Natural killer cell (primary cell): ENCODE results near the gene YARS1. TPM values are rescaled to one million over a fixed set of nuclear protein-coding genes. Genes with fewer than 3 reads are reported as not detected.
A peak's percentile ranks its signal among the peaks of the same experiment; 100 is the strongest.

Source experiments
- ATAC-seq, 3 donors: fragments of 150-1000 bp in 2 of 3; fragments of 200-7000 bp in 1 of 3; cut with Tn5 transposase; 1 replicate in 1 of 3; 2 replicates in 2 of 3; pipeline ENCODE4 v1.10.0; 2021; ENCODE audit warnings: mild to moderate bottlenecking in 2 of 3, moderate library complexity in 2 of 3
- DNase-seq, 2 donors: peaks; one replicate each; pipeline versions ENCODE4 v3.0.0 to v3.0.0-alpha.2; 2013 to 2021; ENCODE audit warnings: mixed read lengths in 1 of 2
- H3K27ac ChIP-seq: one replicate; pipeline ENCODE4 v1.5.1; 2013; ENCODE audit warnings: mild to moderate bottlenecking, low read length
- H3K27me3 ChIP-seq: one replicate; pipeline ENCODE4 v1.6.1; 2013; ENCODE audit warnings: low read length; ENCODE audit not compliant: control insufficient read depth, insufficient read depth
- H3K36me3 ChIP-seq: one replicate; pipeline ENCODE4 v1.6.1; 2013; ENCODE audit warnings: low read length; ENCODE audit not compliant: control insufficient read depth, insufficient read depth
- H3K4me1 ChIP-seq: one replicate; pipeline ENCODE4 v1.6.1; 2013; ENCODE audit warnings: low read length; ENCODE audit not compliant: control insufficient read depth, insufficient read depth
- H3K4me3 ChIP-seq: one replicate; pipeline ENCODE4 v1.5.1; 2013; ENCODE audit warnings: low read length
- H3K9me3 ChIP-seq: one replicate; pipeline ENCODE4 v1.6.1; 2013; ENCODE audit warnings: low read length; ENCODE audit not compliant: control insufficient read depth, insufficient read depth
- H3K27ac Mint-ChIP-seq, 2 donors: one replicate each; pipeline ENCODE4 v1.8.0; 2022; ENCODE audit warnings: mild to moderate bottlenecking in 2 of 2, mixed read lengths in 2 of 2, moderate library complexity in 1 of 2
- H3K27me3 Mint-ChIP-seq, 2 donors: one replicate each; pipeline ENCODE4 v1.8.0; 2022; ENCODE audit warnings: low read depth in 2 of 2, mixed read lengths in 2 of 2
- H3K36me3 Mint-ChIP-seq: one replicate; pipeline ENCODE4 v1.8.0; 2022; ENCODE audit warnings: mixed read lengths
- H3K4me1 Mint-ChIP-seq, 2 donors: one replicate each; pipeline ENCODE4 v1.8.0; 2022; ENCODE audit warnings: mixed read lengths in 2 of 2
- H3K4me3 Mint-ChIP-seq: one replicate; pipeline ENCODE4 v1.8.0; 2022; ENCODE audit warnings: mild to moderate bottlenecking, moderate library complexity, mixed read lengths
- H3K9me3 Mint-ChIP-seq, 2 donors: one replicate each; pipeline ENCODE4 v1.8.0; 2022; ENCODE audit warnings: mixed read lengths in 2 of 2
- CTCF ChIP-seq: fragments of 200-600 bp; IDR thresholded peaks from one replicate; pipeline ENCODE4 v1.8.0; 2022; ENCODE audit warnings: antibody characterized with exemption
- WGBS: methylation state at CpG from one replicate; pipeline ENCODE4 v1.1.7; 2013; ENCODE audit warnings: missing lambda C conversion rate; ENCODE audit not compliant: insufficient coverage; 5-methylcytosine and 5-hydroxymethylcytosine counted together
- intact Hi-C: fragments of 100-400 bp; cut with micrococcal nuclease; formaldehyde crosslinking; loops from one replicate; pipeline ENCODE4 v1.14.2; 2022
- total RNA-seq, 4 donors: library from RNA; stranded (reverse); fragments of 120-200 nt in 1 of 4; gene quantifications; one replicate each; pipeline versions ENCODE4 v1.2.3 to v1.2.4, GENCODE V29; 2013 to 2022

YARS1 gene
- 100 to 1,000 TPM; 163 to 223 (median 197) TPM for total RNA-seq
- 104 TPM for total RNA-seq (2013)

- peak within 1 kb of the TSS; percentile 82 to 87 for H3K27ac Mint-ChIP-seq
- peak within 1 kb of the TSS; percentile 81 for H3K27ac ChIP-seq
- no peaks in the 10 kb centered on the region for H3K9me3 Mint-ChIP-seq
- peaks cover 58% of the 10 kb centered on the region for H3K4me1 ChIP-seq
- peak; percentile 99 to 100 for DNase-seq
- intact Hi-C loops = loop anchor here (1.0 to 2.0 kb wide), 2 partner anchors 18 to 166 kb away; partner anchors contain the start of genes RBBP4 and ZBTB8OS
- H3K36me3 Mint-ChIP-seq = no peaks in the 10 kb centered on the region
- no peaks in the 10 kb centered on the region for H3K27me3 Mint-ChIP-seq
- peak within 1 kb of the TSS; percentile 82 for H3K4me3 ChIP-seq
- peaks cover 3% of the 10 kb centered on the region for H3K36me3 ChIP-seq
- H3K4me3 Mint-ChIP-seq = peak within 1 kb of the TSS; percentile 95
- no peak for TF ChIP-seq CTCF
- no peaks in the 10 kb centered on the region for H3K9me3 ChIP-seq
- H3K27me3 ChIP-seq = no peaks in the 10 kb centered on the region
- H3K4me1 Mint-ChIP-seq = peaks cover 62 to 70% of the 10 kb centered on the region in 2 donors
- ATAC-seq = peak; percentile 91 to 99 (median 92)
- WGBS = under 1% methylated on average over 55 of the region's 55 CpGs
Measured at GRCh38 chr1:32817159-32817814, at the start of gene YARS1, which contains the start of gene S100PBP. Gene YARS1 (minus strand): TSS chr1:32817358. CDS start chr1:32817244, 114 bp downstream. Gene S100PBP (plus strand): TSS chr1:32817653. CDS start chr1:32826100, 8,447 bp downstream.

GRCh38 chr1:32865639-32866405 lies 48.7 kb upstream of the YARS1 start:
- Mint-ChIP-seq H3K36me3 (peaks cover 12% of the 10 kb centered on the region), H3K27me3 (peaks cover 10 to 14% of the 10 kb centered on the region in 2 donors), H3K4me3 (no peak overlapping the region), H3K4me1 (peaks cover 6 to 15% of the 10 kb centered on the region in 2 donors), H3K9me3 (no peaks in the 10 kb centered on the region), H3K27ac (no peak overlapping the region)
- DNase-seq (no peak), ATAC-seq (no peak)
- no peak overlapping the region for H3K27ac ChIP-seq
- peaks cover 7% of the 10 kb centered on the region for H3K4me1 ChIP-seq
- H3K4me3 ChIP-seq = no peak overlapping the region
- no peaks in the 10 kb centered on the region for H3K9me3 ChIP-seq
- peaks cover 19% of the 10 kb centered on the region for H3K36me3 ChIP-seq
- TF ChIP-seq CTCF = no peak
- H3K27me3 ChIP-seq = peaks cover 8% of the 10 kb centered on the region
- intact Hi-C loops = no loop called here
- WGBS = 100% methylated on average over 2 of the region's 3 CpGs

- Histone ChIP-seq H3K4me3 (no peak overlapping the region), H3K4me1 (no peaks in the 10 kb centered on the region), H3K9me3 (no peaks in the 10 kb centered on the region), H3K27ac (no peak overlapping the region), H3K36me3 (peaks cover 20% of the 10 kb centered on the region), H3K27me3 (peaks cover under 1% of the 10 kb centered on the region)
- intact Hi-C loops = no loop called here
- ATAC-seq = no peak
- Mint-ChIP-seq H3K9me3 (no peaks in the 10 kb centered on the region), H3K27ac (no peak overlapping the region), H3K4me1 (peaks cover 5 to 6% of the 10 kb centered on the region in 2 donors), H3K27me3 (peaks cover 6 to 7% of the 10 kb centered on the region in 2 donors), H3K36me3 (peaks cover 12% of the 10 kb centered on the region), H3K4me3 (no peak overlapping the region)
- DNase-seq = no peak
- no peak for TF ChIP-seq CTCF
- WGBS = 96% methylated on average over 8 of the region's 8 CpGs
Measured at GRCh38 chr1:32864375-32865019, 47.3 kb upstream of the YARS1 start.
